IMR-90 (cell line): Measurements from ENCODE around the gene TRAF6. TPM values are rescaled to one million over a fixed set of nuclear protein-coding genes. Genes with fewer than 3 reads are reported as not detected.

Experiments
- ATAC-seq: fragments of 200-7000 bp; cut with Tn5 transposase; 2 replicates; pipeline ENCODE4 v1.9.1; 2020; ENCODE audit warnings: low read depth, mild to moderate bottlenecking, moderate library complexity
- BruUV-seq: library from RNA; stranded (reverse); fragments of 400-500 nt; replicated peaks from 2 replicates; lab custom pipeline; 2021; lab: Mats Ljungman, UMichigan
- CTCF ChIA-PET: fragments of 300-600 bp; formaldehyde crosslinking; extraction: SDS; loops from one replicate; lab custom pipeline; 2021; ENCODE audit warnings: antibody characterized with exemption; lab: Yijun Ruan, JAX
- POLR2A ChIA-PET: fragments of 300-600 bp; sonication (Branson Sonifier 250); formaldehyde crosslinking; loops from one replicate; lab custom pipeline; 2022; ENCODE audit warnings: antibody characterized with exemption; ENCODE audit not compliant: unreplicated experiment; lab: Charles Lee
- DNase-seq: peaks from one replicate; pipeline ENCODE4 v3.0.0; 2013
- H2AFZ ChIP-seq: replicated peaks from 2 replicates; pipeline ENCODE3; 2013; ENCODE audit warnings: low read length, mild to moderate bottlenecking; ENCODE audit not compliant: poor library complexity
- H2AK5ac ChIP-seq: 2 replicates; pipeline ENCODE4 v1.6.1; 2013; ENCODE audit warnings: low read depth, low read length, inconsistent platforms
- H2AK9ac ChIP-seq: replicated peaks from 2 replicates; pipeline ENCODE3; 2013; ENCODE audit warnings: mild to moderate bottlenecking, low read depth, low read length, moderate library complexity; ENCODE audit not compliant: poor library complexity
- H2BK120ac ChIP-seq: 2 replicates; pipeline ENCODE4 v1.6.1; 2013; ENCODE audit warnings: low read depth, low read length, inconsistent platforms
- H2BK15ac ChIP-seq: 3 replicates; pipeline ENCODE4 v1.6.1; 2013; ENCODE audit warnings: low read depth, low read length, inconsistent platforms
- H2BK20ac ChIP-seq: 2 replicates; pipeline ENCODE4 v1.6.1; 2013; ENCODE audit warnings: low read depth, mild to moderate bottlenecking, inconsistent platforms, low read length, moderate library complexity
- H2BK5ac ChIP-seq: 2 replicates; pipeline ENCODE4 v1.6.1; 2013; ENCODE audit warnings: mild to moderate bottlenecking, low read depth, low read length, inconsistent platforms; ENCODE audit not compliant: poor library complexity, severe bottlenecking
- H3K14ac ChIP-seq: replicated peaks from 2 replicates; pipeline ENCODE4 v1.6.1; 2013; ENCODE audit warnings: low read depth, low read length, inconsistent platforms
- H3K18ac ChIP-seq: 2 replicates; pipeline ENCODE4 v1.6.1; 2013; ENCODE audit warnings: low read depth, low read length, control low read depth
- H3K23ac ChIP-seq: 2 replicates; pipeline ENCODE4 v1.6.1; 2013; ENCODE audit warnings: low read depth, low read length, inconsistent platforms
- H3K27ac ChIP-seq: 2 replicates; pipeline ENCODE4 v1.5.1; 2013; ENCODE audit warnings: mild to moderate bottlenecking, control low read depth, low read length; ENCODE audit not compliant: insufficient read depth
- H3K27me3 ChIP-seq: 2 replicates; pipeline ENCODE4 v1.6.1; 2013; ENCODE audit warnings: low read length; ENCODE audit not compliant: control insufficient read depth, insufficient read depth
- H3K36me3 ChIP-seq: 2 replicates; pipeline ENCODE4 v1.6.1; 2013; ENCODE audit warnings: low read length, mixed read lengths; ENCODE audit not compliant: control insufficient read depth, insufficient read depth
- H3K4ac ChIP-seq: 2 replicates; pipeline ENCODE4 v1.6.1; 2013; ENCODE audit warnings: low read depth, low read length, inconsistent platforms
- H3K4me1 ChIP-seq: 2 replicates; pipeline ENCODE4 v1.6.1; 2013; ENCODE audit warnings: low read length, mixed read lengths; ENCODE audit not compliant: control insufficient read depth, insufficient read depth
- H3K4me2 ChIP-seq: 2 replicates; pipeline ENCODE4 v1.6.1; 2013; ENCODE audit warnings: low read depth, mild to moderate bottlenecking, control low read depth, low read length, moderate library complexity
- H3K4me3 ChIP-seq: 2 replicates; pipeline ENCODE4 v1.5.1; 2013; ENCODE audit warnings: low read depth, mild to moderate bottlenecking, control low read depth, low read length, moderate library complexity; ENCODE audit not compliant: insufficient read depth
- H3K56ac ChIP-seq: 2 replicates; pipeline ENCODE4 v1.6.1; 2013; ENCODE audit warnings: low read length, inconsistent platforms; ENCODE audit not compliant: insufficient read depth; ENCODE audit errors: extremely low read depth
- H3K79me1 ChIP-seq, 2 experiments: 2 replicates each; pipeline ENCODE4 v1.6.1; 2013; ENCODE audit warnings: low read length in 2 of 2, inconsistent platforms in 1 of 2, low read depth in 1 of 2
- H3K9ac ChIP-seq: 2 replicates; pipeline ENCODE4 v1.6.1; 2013; ENCODE audit warnings: low read depth, low read length, control low read depth
- H3K9me1 ChIP-seq: 2 replicates; pipeline ENCODE4 v1.6.1; 2013; ENCODE audit warnings: low read length, inconsistent platforms; ENCODE audit not compliant: insufficient read depth
- H3K9me3 ChIP-seq: 2 replicates; pipeline ENCODE4 v1.6.1; 2013; ENCODE audit warnings: low read length; ENCODE audit not compliant: control insufficient read depth, insufficient read depth
- H4K20me1 ChIP-seq: 2 replicates; pipeline ENCODE4 v1.6.1; 2013; ENCODE audit warnings: low read length, inconsistent platforms; ENCODE audit not compliant: insufficient read depth
- H4K5ac ChIP-seq: 2 replicates; pipeline ENCODE4 v1.6.1; 2013; ENCODE audit warnings: mild to moderate bottlenecking, low read depth, low read length, control low read depth
- H4K8ac ChIP-seq, 2 experiments: 2 replicates each; pipeline ENCODE4 v1.6.1; 2013; ENCODE audit warnings: low read depth in 2 of 2, low read length in 2 of 2, control low read depth in 1 of 2, inconsistent platforms in 1 of 2
- H4K91ac ChIP-seq: 2 replicates; pipeline ENCODE4 v1.6.1; 2013; ENCODE audit warnings: low read depth, low read length, inconsistent platforms; ENCODE audit not compliant: insufficient read depth
- BHLHE40 ChIP-seq: fragments of 150-350 bp; IDR thresholded peaks from 2 replicates; pipeline ENCODE4 v1.6.1; 2016; ENCODE audit warnings: mild to moderate bottlenecking, low read depth, low read length
- CEBPB ChIP-seq: IDR thresholded peaks from 2 replicates; pipeline ENCODE4 v1.6.1; 2012; ENCODE audit warnings: low read depth, low read length, improper control_type of control experiment
- CHD1 ChIP-seq: IDR thresholded peaks from 2 replicates; pipeline ENCODE4 v1.6.1; 2012; ENCODE audit warnings: low read depth, low read length, improper control_type of control experiment
- FOS ChIP-seq: fragments of 150-350 bp; IDR thresholded peaks from 2 replicates; pipeline ENCODE4 v1.6.1; 2016; ENCODE audit warnings: low read depth, low read length
- MAFK ChIP-seq: IDR thresholded peaks from 2 replicates; pipeline ENCODE4 v1.6.1; 2012; ENCODE audit warnings: low read depth, low read length, improper control_type of control experiment
- MAZ ChIP-seq: IDR thresholded peaks from 2 replicates; pipeline ENCODE4 v1.6.1; 2012; ENCODE audit warnings: low read depth, mild to moderate bottlenecking, low read length, improper control_type of control experiment, moderate library complexity, borderline replicate concordance
- MXI1 ChIP-seq: IDR thresholded peaks from 2 replicates; pipeline ENCODE4 v1.6.1; 2012; ENCODE audit warnings: low read depth, mild to moderate bottlenecking, low read length, moderate library complexity, borderline replicate concordance
- NFE2L2 ChIP-seq: fragments of 150-350 bp; IDR thresholded peaks from 2 replicates; pipeline ENCODE4 v1.6.1; 2016; ENCODE audit warnings: low read depth, mild to moderate bottlenecking, low read length
- POLR2A ChIP-seq: IDR thresholded peaks from 2 replicates; pipeline ENCODE4 v1.6.1; 2012; ENCODE audit warnings: mild to moderate bottlenecking, low read depth, low read length
- RAD21 ChIP-seq: IDR thresholded peaks from 2 replicates; pipeline ENCODE4 v1.6.1; 2012; ENCODE audit warnings: low read length, improper control_type of control experiment
- RCOR1 ChIP-seq: IDR thresholded peaks from 2 replicates; pipeline ENCODE4 v1.6.1; 2012; ENCODE audit warnings: mild to moderate bottlenecking, low read length, improper control_type of control experiment; ENCODE audit not compliant: insufficient replicate concordance
- RFX5 ChIP-seq: IDR thresholded peaks from 2 replicates; pipeline ENCODE4 v1.8.0; 2012; ENCODE audit warnings: low read depth, mild to moderate bottlenecking, low read length, moderate library complexity
- SMC3 ChIP-seq: fragments of 150-350 bp; IDR thresholded peaks from 2 replicates; pipeline ENCODE4 v1.6.1; 2016; ENCODE audit warnings: low read depth, mild to moderate bottlenecking, antibody characterized with exemption, low read length, moderate library complexity
- WGBS, 2 experiments: methylation state at CpG; one replicate each; pipeline versions ENCODE4 v1.1.5 to v1.1.7; 2013; ENCODE audit warnings: missing lambda C conversion rate in 2 of 2; ENCODE audit not compliant: insufficient read length in 1 of 2; ENCODE audit errors: extremely low coverage in 2 of 2; 5-methylcytosine and 5-hydroxymethylcytosine counted together
- dilution Hi-C: fragments of 300-500 bp; cut with HindIII; formaldehyde crosslinking; loops from one replicate; pipeline ENCODE4 v1.14.3; 2018; ENCODE audit warnings: low sequenced_read_pairs; ENCODE audit not compliant: unreplicated experiment
- in situ Hi-C: fragments of 300-500 bp; cut with MboI; formaldehyde crosslinking; loops from 3 replicates; pipeline ENCODE4 v1.14.3; 2019; ENCODE audit warnings: low sequenced_read_pairs, inconsistent platforms, mixed read lengths
- intact Hi-C: fragments of 100-400 bp; cut with micrococcal nuclease; formaldehyde crosslinking; loops from 2 replicates; pipeline ENCODE4 v1.10.0; 2022
- polyA plus RNA-seq, 3 experiments: library from polyadenylated mRNA; depleted of rRNA; stranded (reverse); fragments of >200 nt; gene quantifications; 2 replicates each; pipeline ENCODE4 v1.2.3, GENCODE V29; 2012; ENCODE audit warnings: low replicate concordance in 1 of 3
- total RNA-seq: library from RNA; depleted of rRNA; stranded (reverse); fragments of >200 nt; gene quantifications from 2 replicates; pipeline ENCODE4 v1.2.3, GENCODE V29; 2012
- TF ChIP-seq, protein P1 (sequence below): fragments of 150-350 bp; IDR thresholded peaks from 2 replicates; pipeline ENCODE4 v1.6.1; 2016; ENCODE audit warnings: low read depth, mild to moderate bottlenecking, low read length, moderate library complexity, borderline replicate concordance
- TF ChIP-seq, protein P2 (sequence below): fragments of 150-350 bp; IDR thresholded peaks from 2 replicates; pipeline ENCODE4 v1.6.1; 2017; ENCODE audit warnings: mild to moderate bottlenecking, antibody characterized with exemption, low read length, low read depth
- TF ChIP-seq, protein P3 (sequence below): conservative IDR thresholded peaks from 2 replicates; pipeline ENCODE4 v1.5.1; 2012; ENCODE audit warnings: mild to moderate bottlenecking, low read depth, low read length, improper control_type of control experiment

Gene TRAF6
- total and polyA plus RNA-seq, 2 of the 4 experiments (the other 2 are of a cell fraction), result 6.0 to 17.6 TPM

- Histone ChIP-seq H4K5ac (no peak overlapping the region), H3K4me1 (peaks cover 7% of the 10 kb centered on the region), H2BK20ac (no peak overlapping the region), H2AK5ac (no peak overlapping the region; the same call in 1 of the 2 replicates), H3K9ac (no peak overlapping the region), H4K20me1 (no peaks in the 10 kb centered on the region; the same call in 1 of the 2 replicates), H3K27ac (no peak overlapping the region), H2BK15ac (no peak overlapping the region), H3K14ac (no peak overlapping the region; the same call in 1 of the 2 replicates), H3K4me3 (no peak overlapping the region), H3K9me1 (peaks cover 6% of the 10 kb centered on the region), H2AK9ac (no peak overlapping the region), H3K18ac (no peak overlapping the region), H3K9me3 (no peaks in the 10 kb centered on the region), H3K79me1 (peaks cover 4 to 39% of the 10 kb centered on the region in 2 experiments; a peak in 2 of 4 replicates), H3K36me3 (peaks cover 6% of the 10 kb centered on the region), H3K56ac (no peak overlapping the region), H4K91ac (no peak overlapping the region), H4K8ac (no peak overlapping the region), H2BK120ac (no peak overlapping the region), H2BK5ac (peak overlapping the region; percentile 67), H3K4me2 (no peak overlapping the region), H2AFZ (no peak overlapping the region), H3K23ac (no peak overlapping the region), H3K27me3 (no peaks in the 10 kb centered on the region), H3K4ac (no peak overlapping the region)
- intact Hi-C loops, result no loop called here
- 100% methylated on average over 1 of the region's 5 CpGs; no CpG with 5 or more reads in 1 of the 2 experiments for WGBS, 2 experiments
- ATAC-seq (no peak), DNase-seq (peak; percentile 12)
- TF ChIP-seq MAFK (no peak), CHD1 (no peak), MXI1 (no peak), RFX5 (no peak), FOS (no peak), CEBPB (no peak), NFE2L2 (no peak), MAZ (no peak), POLR2A (no peak), RCOR1 (no peak), SMC3 (no peak), BHLHE40 (no peak), RAD21 (no peak)
- TF ChIP-seq, protein P1, sequence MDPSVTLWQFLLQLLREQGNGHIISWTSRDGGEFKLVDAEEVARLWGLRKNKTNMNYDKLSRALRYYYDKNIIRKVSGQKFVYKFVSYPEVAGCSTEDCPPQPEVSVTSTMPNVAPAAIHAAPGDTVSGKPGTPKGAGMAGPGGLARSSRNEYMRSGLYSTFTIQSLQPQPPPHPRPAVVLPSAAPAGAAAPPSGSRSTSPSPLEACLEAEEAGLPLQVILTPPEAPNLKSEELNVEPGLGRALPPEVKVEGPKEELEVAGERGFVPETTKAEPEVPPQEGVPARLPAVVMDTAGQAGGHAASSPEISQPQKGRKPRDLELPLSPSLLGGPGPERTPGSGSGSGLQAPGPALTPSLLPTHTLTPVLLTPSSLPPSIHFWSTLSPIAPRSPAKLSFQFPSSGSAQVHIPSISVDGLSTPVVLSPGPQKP, result no peak
- TF ChIP-seq, protein P2, sequence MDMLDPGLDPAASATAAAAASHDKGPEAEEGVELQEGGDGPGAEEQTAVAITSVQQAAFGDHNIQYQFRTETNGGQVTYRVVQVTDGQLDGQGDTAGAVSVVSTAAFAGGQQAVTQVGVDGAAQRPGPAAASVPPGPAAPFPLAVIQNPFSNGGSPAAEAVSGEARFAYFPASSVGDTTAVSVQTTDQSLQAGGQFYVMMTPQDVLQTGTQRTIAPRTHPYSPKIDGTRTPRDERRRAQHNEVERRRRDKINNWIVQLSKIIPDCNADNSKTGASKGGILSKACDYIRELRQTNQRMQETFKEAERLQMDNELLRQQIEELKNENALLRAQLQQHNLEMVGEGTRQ, result no peak
- TF ChIP-seq, protein P3, sequence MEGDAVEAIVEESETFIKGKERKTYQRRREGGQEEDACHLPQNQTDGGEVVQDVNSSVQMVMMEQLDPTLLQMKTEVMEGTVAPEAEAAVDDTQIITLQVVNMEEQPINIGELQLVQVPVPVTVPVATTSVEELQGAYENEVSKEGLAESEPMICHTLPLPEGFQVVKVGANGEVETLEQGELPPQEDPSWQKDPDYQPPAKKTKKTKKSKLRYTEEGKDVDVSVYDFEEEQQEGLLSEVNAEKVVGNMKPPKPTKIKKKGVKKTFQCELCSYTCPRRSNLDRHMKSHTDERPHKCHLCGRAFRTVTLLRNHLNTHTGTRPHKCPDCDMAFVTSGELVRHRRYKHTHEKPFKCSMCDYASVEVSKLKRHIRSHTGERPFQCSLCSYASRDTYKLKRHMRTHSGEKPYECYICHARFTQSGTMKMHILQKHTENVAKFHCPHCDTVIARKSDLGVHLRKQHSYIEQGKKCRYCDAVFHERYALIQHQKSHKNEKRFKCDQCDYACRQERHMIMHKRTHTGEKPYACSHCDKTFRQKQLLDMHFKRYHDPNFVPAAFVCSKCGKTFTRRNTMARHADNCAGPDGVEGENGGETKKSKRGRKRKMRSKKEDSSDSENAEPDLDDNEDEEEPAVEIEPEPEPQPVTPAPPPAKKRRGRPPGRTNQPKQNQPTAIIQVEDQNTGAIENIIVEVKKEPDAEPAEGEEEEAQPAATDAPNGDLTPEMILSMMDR, result no peak
- in situ Hi-C loops, result no loop called here
- POLR2A ChIA-PET, result no interaction called here
- CTCF ChIA-PET, result interaction anchor here (0.9 to 2.0 kb wide), 4 partner anchors 8 to 209 kb away, joined by 3 to 6 read pairs (median 4); partner anchors contain the start of gene TRAF6
- no TSS peak for BruUV-seq
- dilution Hi-C loops, result no loop called here
These were observed 8.8 kb downstream of the TRAF6 start for GRCh38 chr11:36501236-36501635.
